H9 (cell line): ENCODE results near the gene RNF126. TPM values are rescaled to one million over a fixed set of nuclear protein-coding genes. Genes with fewer than 3 reads are reported as not detected.

ENCODE experiments used
- DNase-seq: peaks from one replicate; pipeline ENCODE4 v3.0.0-alpha.2; 2017
- H2AFZ ChIP-seq: one replicate; pipeline ENCODE4 v1.6.1; 2013; ENCODE audit warnings: mild to moderate bottlenecking, low read length, control low read depth, moderate library complexity
- H2AK5ac ChIP-seq: 2 replicates; pipeline ENCODE4 v1.6.1; 2013; ENCODE audit warnings: low read length, control low read depth, mixed read lengths; ENCODE audit not compliant: insufficient read length
- H2BK120ac ChIP-seq: one replicate; pipeline ENCODE4 v1.6.1; 2013; ENCODE audit warnings: low read depth, mild to moderate bottlenecking, low read length, control low read depth, inconsistent platforms; ENCODE audit not compliant: poor library complexity, severe bottlenecking
- H2BK12ac ChIP-seq: 2 replicates; pipeline ENCODE4 v1.6.1; 2013; ENCODE audit warnings: low read length, control low read depth, mixed read lengths, low read depth; ENCODE audit not compliant: insufficient read length
- H2BK15ac ChIP-seq: 2 replicates; pipeline ENCODE4 v1.6.1; 2013; ENCODE audit warnings: low read depth, low read length, control low read depth
- H2BK20ac ChIP-seq: one replicate; pipeline ENCODE4 v1.6.1; 2013; ENCODE audit warnings: low read depth, mild to moderate bottlenecking, low read length, control low read depth, inconsistent platforms; ENCODE audit not compliant: poor library complexity, severe bottlenecking
- H2BK5ac ChIP-seq: 2 replicates; pipeline ENCODE4 v1.6.1; 2013; ENCODE audit warnings: low read length, control low read depth, mixed read lengths; ENCODE audit not compliant: insufficient read length
- H3K14ac ChIP-seq: 2 replicates; pipeline ENCODE4 v1.6.1; 2013; ENCODE audit warnings: low read length, control low read depth; ENCODE audit not compliant: insufficient read depth
- H3K18ac ChIP-seq: 2 replicates; pipeline ENCODE4 v1.6.1; 2013; ENCODE audit warnings: low read depth, mild to moderate bottlenecking, mixed read lengths, low read length, control low read depth; ENCODE audit not compliant: insufficient read length
- H3K23ac ChIP-seq: 2 replicates; pipeline ENCODE4 v1.6.1; 2013; ENCODE audit warnings: low read length, control low read depth, mixed read lengths, low read depth; ENCODE audit not compliant: insufficient read length
- H3K23me2 ChIP-seq: 2 replicates; pipeline ENCODE4 v1.6.1; 2013; ENCODE audit warnings: low read depth, mild to moderate bottlenecking, mixed read lengths, low read length, control low read depth; ENCODE audit not compliant: insufficient read length, poor library complexity, severe bottlenecking
- H3K27ac ChIP-seq: 2 replicates; pipeline ENCODE4 v1.5.1; 2013; ENCODE audit warnings: low read length, control low read depth, mixed read lengths, low read depth; ENCODE audit not compliant: insufficient read length
- H3K27me3 ChIP-seq: 2 replicates; pipeline ENCODE4 v1.6.1; 2013; ENCODE audit warnings: low read length, control low read depth, inconsistent platforms; ENCODE audit not compliant: insufficient read depth
- H3K4ac ChIP-seq: 2 replicates; pipeline ENCODE4 v1.6.1; 2013; ENCODE audit warnings: low read depth, mild to moderate bottlenecking, control low read depth, inconsistent platforms, low read length, moderate library complexity
- H3K4me1 ChIP-seq: 2 replicates; pipeline ENCODE4 v1.6.1; 2013; ENCODE audit warnings: low read length, control low read depth, inconsistent platforms; ENCODE audit not compliant: insufficient read depth
- H3K4me2 ChIP-seq: 2 replicates; pipeline ENCODE4 v1.6.1; 2013; ENCODE audit warnings: low read length, control low read depth, mixed read lengths; ENCODE audit not compliant: insufficient read length, insufficient read depth
- H3K56ac ChIP-seq: 2 replicates; pipeline ENCODE4 v1.6.1; 2013; ENCODE audit warnings: low read depth, mild to moderate bottlenecking, mixed read lengths, low read length, control low read depth; ENCODE audit not compliant: insufficient read length
- H3K79me1 ChIP-seq: 2 replicates; pipeline ENCODE4 v1.6.1; 2013; ENCODE audit warnings: low read depth, mild to moderate bottlenecking, moderate library complexity, low read length, control low read depth, inconsistent platforms; ENCODE audit not compliant: insufficient read depth, poor library complexity, severe bottlenecking
- H3K79me2 ChIP-seq: 2 replicates; pipeline ENCODE4 v1.6.1; 2013; ENCODE audit warnings: low read length, control low read depth, inconsistent platforms; ENCODE audit not compliant: insufficient read depth
- H3K9ac ChIP-seq: 2 replicates; pipeline ENCODE4 v1.6.1; 2013; ENCODE audit warnings: low read length, control low read depth, mixed read lengths; ENCODE audit not compliant: insufficient read length; ENCODE audit errors: extremely low read depth
- H3K9me3 ChIP-seq: one replicate; pipeline ENCODE4 v1.6.1; 2013; ENCODE audit warnings: low read depth, low read length, inconsistent platforms; ENCODE audit not compliant: control insufficient read depth
- H3T11ph ChIP-seq: one replicate; pipeline ENCODE4 v1.6.1; 2013; ENCODE audit warnings: mild to moderate bottlenecking, low read length, control low read depth, inconsistent platforms
- H4K20me1 ChIP-seq: one replicate; pipeline ENCODE4 v1.6.1; 2013; ENCODE audit not compliant: control insufficient read depth, insufficient read length, insufficient read depth
- H4K5ac ChIP-seq: 2 replicates; pipeline ENCODE4 v1.6.1; 2013; ENCODE audit warnings: low read depth, mild to moderate bottlenecking, mixed read lengths, low read length, control low read depth; ENCODE audit not compliant: insufficient read length
- H4K8ac ChIP-seq: replicated peaks from 2 replicates; pipeline ENCODE4 v1.6.1; 2013; ENCODE audit warnings: low read length, control low read depth, mixed read lengths, low read depth; ENCODE audit not compliant: insufficient read length
- H4K91ac ChIP-seq: 2 replicates; pipeline ENCODE4 v1.6.1; 2013; ENCODE audit warnings: low read depth, mild to moderate bottlenecking, moderate library complexity, mixed read lengths, low read length, control low read depth; ENCODE audit not compliant: insufficient read length
- H3K27ac Mint-ChIP-seq, 3 experiments: 2 replicates in 2 of 3; 3 replicates in 1 of 3; pipeline ENCODE4 v1.8.0; 2020 to 2021; ENCODE audit warnings: mixed read lengths in 3 of 3, mild to moderate bottlenecking in 1 of 3, moderate library complexity in 1 of 3
- H3K27me3 Mint-ChIP-seq: 2 replicates; pipeline ENCODE4 v1.8.0; 2021; ENCODE audit warnings: low read depth, mild to moderate bottlenecking, moderate library complexity, mixed read lengths
- H3K36me3 Mint-ChIP-seq, 3 experiments: 2 replicates in 2 of 3; 3 replicates in 1 of 3; pipeline ENCODE4 v1.8.0; 2020 to 2021; ENCODE audit warnings: low read depth in 3 of 3, mixed read lengths in 3 of 3; ENCODE audit not compliant: insufficient read depth in 1 of 3
- H3K4me1 Mint-ChIP-seq, 2 experiments: 2 replicates each; pipeline ENCODE4 v1.8.0; 2020; ENCODE audit warnings: mixed read lengths in 2 of 2
- H3K4me3 Mint-ChIP-seq, 2 experiments: 2 replicates in 1 of 2; 3 replicates in 1 of 2; pipeline ENCODE4 v1.8.0; 2020 to 2021; ENCODE audit warnings: mild to moderate bottlenecking in 2 of 2, mixed read lengths in 2 of 2, moderate library complexity in 1 of 2
- H3K9me3 Mint-ChIP-seq, 2 experiments: 2 replicates in 1 of 2; 3 replicates in 1 of 2; pipeline ENCODE4 v1.8.0; 2020; ENCODE audit warnings: mild to moderate bottlenecking in 2 of 2, mixed read lengths in 2 of 2, moderate library complexity in 1 of 2
- CTCF ChIP-seq: fragments of 200-600 bp; sonication (generic); conservative IDR thresholded peaks from 3 replicates; pipeline ENCODE4 v1.8.0; 2021; ENCODE audit warnings: antibody characterized with exemption, mild to moderate bottlenecking
- WGBS: extraction: QIAGEN DNeasy Blood & Tissue Kit; methylation state at CpG from one replicate; pipeline ENCODE4 v1.1.7; 2013; ENCODE audit warnings: missing lambda C conversion rate, low lambda C conversion rate, mixed read lengths; ENCODE audit not compliant: insufficient read length; ENCODE audit errors: extremely low coverage; 5-methylcytosine and 5-hydroxymethylcytosine counted together
- total RNA-seq: library from RNA; stranded (reverse); gene quantifications from 2 replicates; pipeline ENCODE4 v1.2.1, GENCODE V29; 2021

The RNF126 gene
- total RNA-seq, 1 experiment from 2014 or later: 81.9 TPM

DNA sequence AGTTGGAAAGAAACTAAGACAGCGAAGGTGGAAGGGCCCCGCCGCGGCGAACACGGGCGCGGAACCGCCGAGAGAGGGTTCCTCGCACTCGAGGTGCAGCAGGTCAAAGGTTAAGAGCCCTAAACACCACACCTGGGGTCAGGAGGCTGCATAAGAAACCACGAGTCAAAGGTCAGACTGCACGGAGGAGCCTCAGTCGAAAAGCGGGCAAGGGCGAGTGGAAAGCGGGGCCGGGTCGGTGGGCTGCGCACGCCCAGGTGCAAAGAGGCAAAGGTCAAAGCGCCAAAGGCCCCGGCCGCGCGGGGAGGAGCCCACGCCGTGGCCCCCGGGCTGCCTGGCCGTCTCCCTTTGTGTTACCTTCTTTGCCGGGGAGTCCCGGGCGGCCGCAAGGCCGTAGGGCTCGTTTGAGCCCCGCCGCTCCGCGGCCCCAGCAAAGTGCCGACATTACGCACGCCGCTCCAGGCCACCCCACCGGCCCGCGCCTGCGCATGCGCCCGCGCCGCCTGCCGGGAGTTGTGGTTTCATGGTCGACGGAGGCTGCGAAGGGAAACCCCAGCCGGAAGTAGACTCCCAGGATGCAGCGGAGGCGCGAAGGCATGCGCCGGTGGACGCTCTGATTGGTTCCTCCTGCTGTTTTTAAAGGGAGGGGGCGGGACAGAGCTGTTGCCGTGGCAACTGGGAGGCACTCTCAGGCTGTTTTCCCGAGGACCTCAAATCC, 29.8 kb downstream of the RNF126 start, which contains the start of gene POLRMT:
TSS of gene POLRMT (minus strand) at position 470 of the 718 bp plus-strand sequence. CDS start at position 445, 25 bp downstream.
- Histone ChIP-seq H2AK5ac (no peak within 1 kb of the TSS), H3K4ac (no peak within 1 kb of the TSS), H3K56ac (no peak within 1 kb of the TSS), H4K91ac (no peak within 1 kb of the TSS), H2BK12ac (no peak within 1 kb of the TSS), H4K8ac (no peak within 1 kb of the TSS), H3K79me2 (no peaks in the 10 kb centered on the region), H3K23me2 (peaks cover 7% of the 10 kb centered on the region), H3K27ac (no peak within 1 kb of the TSS), H3K79me1 (peaks cover 5% of the 10 kb centered on the region), H3K4me1 (no peaks in the 10 kb centered on the region; the same call in 1 of the 2 replicates), H3K23ac (no peak within 1 kb of the TSS), H2BK20ac (no peak within 1 kb of the TSS), H3T11ph (no peak within 1 kb of the TSS), H2AFZ (peak within 1 kb of the TSS; percentile 41), H2BK15ac (no peak within 1 kb of the TSS), H3K9ac (peak within 1 kb of the TSS; percentile 90), H3K18ac (no peak within 1 kb of the TSS), H2BK5ac (no peak within 1 kb of the TSS), H4K20me1 (peaks cover 4% of the 10 kb centered on the region), H2BK120ac (peak within 1 kb of the TSS; percentile 28), H4K5ac (no peak within 1 kb of the TSS), H3K14ac (no peak within 1 kb of the TSS), H3K9me3 (no peaks in the 10 kb centered on the region), H3K4me2 (peak within 1 kb of the TSS; percentile 90), H3K27me3 (no peaks in the 10 kb centered on the region)
- peak; percentile 98 for DNase-seq
- Mint-ChIP-seq H3K9me3 (peaks cover 0 to 3% of the 10 kb centered on the region in 2 experiments; a peak in 1 of 5 replicates), H3K27ac (peak within 1 kb of the TSS; percentile 92 to 98 (median 92); a peak in 6 of 7 replicates), H3K4me1 (peaks cover 7 to 13% of the 10 kb centered on the region in 2 experiments), H3K4me3 (peak within 1 kb of the TSS; percentile 96 to 99), H3K27me3 (peaks cover 16% of the 10 kb centered on the region), H3K36me3 (peaks cover 20 to 30% (median 24%) of the 10 kb centered on the region in 3 experiments; a peak in 6 of 7 replicates)
- no CpG with 5 or more reads among the region's 67 CpGs for WGBS
- no peak for TF ChIP-seq CTCF
